Astrocyte (in vitro differentiated cells and primary cell): ENCODE results near the gene EVA1B.

Source experiments
- CTCF ChIP-seq: IDR thresholded peaks from 2 replicates; pipeline ENCODE4 v1.5.1; 2011; ENCODE audit warnings: low read depth, mild to moderate bottlenecking, inconsistent platforms, low read length, moderate library complexity; ENCODE audit not compliant: insufficient read depth
- EZH2 ChIP-seq: IDR thresholded peaks from 2 replicates; pipeline ENCODE4 v1.6.1; 2012; ENCODE audit warnings: mild to moderate bottlenecking, low read length, inconsistent platforms; ENCODE audit not compliant: insufficient read depth

- TF ChIP-seq CTCF = no peak
- TF ChIP-seq EZH2 = no peak
Observed at GRCh38 chr1:36300526-36300925, 22.9 kb downstream of the EVA1B start.
